Prostate gland (tissue), 2 donors: Measurements from ENCODE around the gene ARPC5. TPM values are rescaled to one million over a fixed set of nuclear protein-coding genes. Genes with fewer than 3 reads are reported as not detected.

Source experiments
- DNase-seq: peaks from one replicate; pipeline ENCODE4 v3.0.0-alpha.2; 2019; ENCODE audit warnings: low spot score
- H3K27ac ChIP-seq, 2 donors: fragments of 200-600 bp; sonication (generic); 2 replicates each; pipeline ENCODE4 v1.5.1; 2017 to 2019
- H3K27me3 ChIP-seq: fragments of 200-600 bp; sonication (generic); replicated peaks from 2 replicates; pipeline ENCODE4 v1.5.1; 2019; ENCODE audit not compliant: insufficient read depth
- H3K36me3 ChIP-seq, 2 donors: fragments of 200-600 bp; sonication (generic); 1 replicate in 1 of 2; 2 replicates in 1 of 2; pipeline versions ENCODE4 v1.5.1 to v1.8.1; 2017 to 2019
- H3K4me1 ChIP-seq: fragments of 200-600 bp; sonication (generic); replicated peaks from 2 replicates; pipeline ENCODE4 v1.5.1; 2019
- H3K4me3 ChIP-seq, 2 donors: fragments of 200-600 bp; sonication (generic); 2 replicates each; pipeline ENCODE4 v1.5.1; 2017 to 2019
- H3K9me3 ChIP-seq: fragments of 200-600 bp; sonication (generic); 2 replicates; pipeline ENCODE4 v1.5.1; 2017
- CTCF ChIP-seq, 4 experiments: fragments of 200-600 bp in 2 of 4; fragments of 450-650 bp in 2 of 4; sonication (generic) in 2 of 4; IDR thresholded peaks; 1 replicate in 3 of 4; 2 replicates in 1 of 4; pipeline ENCODE4 v1.5.1; 2016 to 2019; ENCODE audit warnings: antibody characterized with exemption in 4 of 4, mild to moderate bottlenecking in 2 of 4, moderate library complexity in 2 of 4
- POLR2A ChIP-seq: fragments of 450-650 bp; IDR thresholded peaks from one replicate; pipeline ENCODE4 v1.6.1; 2016; ENCODE audit warnings: antibody characterized with exemption, mild to moderate bottlenecking
- POLR2AphosphoS5 ChIP-seq: sonication (generic); formaldehyde crosslinking; IDR thresholded peaks from one replicate; pipeline ENCODE4 v1.6.1; 2017; ENCODE audit warnings: antibody characterized with exemption
- WGBS: methylation state at CpG from one replicate; pipeline ENCODE4 v1.1.5; 2018; 5-methylcytosine and 5-hydroxymethylcytosine counted together
- intact Hi-C: fragments of 100-400 bp; cut with DNase I; formaldehyde crosslinking; loops from one replicate; pipeline ENCODE4 v1.14.2; 2022
- total RNA-seq, 2 donors: library from RNA; depleted of rRNA; stranded (reverse); fragments of >200 nt; gene quantifications; one replicate each; pipeline ENCODE4 v1.1.0, GENCODE V29; 2016

Gene ARPC5
- total RNA-seq, 2 donors from 2014 or later: 62.9 to 92.8 TPM

DNA sequence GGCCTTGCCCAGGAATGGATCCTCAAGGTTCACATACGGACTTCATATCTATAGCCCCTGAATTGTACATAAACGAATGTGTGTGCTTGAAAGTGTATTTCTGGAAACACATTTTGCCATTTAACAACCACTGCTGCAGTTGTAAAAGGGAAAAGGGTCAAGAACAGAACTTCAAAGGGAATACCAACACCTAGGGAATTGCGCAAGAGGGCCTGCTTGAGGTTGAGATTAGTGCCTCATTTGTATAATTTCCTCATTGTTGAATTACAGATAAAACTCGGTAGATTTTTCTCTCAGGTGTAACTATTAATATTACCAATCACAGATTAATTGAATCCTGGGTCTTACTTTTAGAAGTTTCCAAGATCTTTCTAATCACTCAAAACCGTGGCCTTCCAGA is 51.4 kb downstream of the ARPC5 start:
- WGBS: 68% methylated on average over 5 of the region's 5 CpGs
- no peaks in the 10 kb centered on the region for H3K27me3 ChIP-seq
- DNase-seq: no peak
- intact Hi-C loops: no loop called here
- H3K36me3 ChIP-seq: no peaks in the 10 kb centered on the region
- no peaks in the 10 kb centered on the region for H3K9me3 ChIP-seq
- TF ChIP-seq CTCF (IDR thresholded peaks at IDR 0.05): no peak
- no peak for TF ChIP-seq POLR2AphosphoS5
- TF ChIP-seq POLR2A: no peak
- H3K27ac ChIP-seq: no peak overlapping the region
- H3K4me3 ChIP-seq: no peak overlapping the region
- no peaks in the 10 kb centered on the region for H3K4me1 ChIP-seq

GRCh38 chr1:183583466-183583865 is 52.1 kb downstream of the ARPC5 start:
- no peak overlapping the region for H3K27ac ChIP-seq
- intact Hi-C loops: no loop called here
- TF ChIP-seq POLR2AphosphoS5 (no peak), POLR2A (no peak), CTCF (IDR thresholded peaks at IDR 0.05) (no peak)
- H3K4me1 ChIP-seq: no peaks in the 10 kb centered on the region
- no peak overlapping the region for H3K4me3 ChIP-seq
- no peaks in the 10 kb centered on the region for H3K9me3 ChIP-seq
- no peaks in the 10 kb centered on the region for H3K27me3 ChIP-seq
- H3K36me3 ChIP-seq: no peaks in the 10 kb centered on the region
- no peak for DNase-seq
- WGBS: 84% methylated on average over 6 of the region's 6 CpGs

- intact Hi-C loops: no loop called here
- H3K27ac ChIP-seq: no peak overlapping the region
- no peaks in the 10 kb centered on the region for H3K9me3 ChIP-seq
- no peak for TF ChIP-seq CTCF (IDR thresholded peaks at IDR 0.05)
- TF ChIP-seq POLR2AphosphoS5: no peak
- no peak for TF ChIP-seq POLR2A
- no peaks in the 10 kb centered on the region for H3K27me3 ChIP-seq
- no peak overlapping the region for H3K4me3 ChIP-seq
- H3K4me1 ChIP-seq: no peaks in the 10 kb centered on the region
- WGBS: 82% methylated on average over 12 of the region's 12 CpGs
- H3K36me3 ChIP-seq: no peaks in the 10 kb centered on the region
- DNase-seq: no peak
These were observed 53.4 kb downstream of the ARPC5 start for GRCh38 chr1:183582021-183582713.

GRCh38 chr1:183580281-183580682 is 55.3 kb downstream of the ARPC5 start:
- 57% methylated on average over 8 of the region's 8 CpGs for WGBS
- Histone ChIP-seq H3K27ac (no peak overlapping the region), H3K36me3 (no peaks in the 10 kb centered on the region), H3K4me3 (no peak overlapping the region), H3K9me3 (no peaks in the 10 kb centered on the region), H3K4me1 (no peaks in the 10 kb centered on the region), H3K27me3 (no peaks in the 10 kb centered on the region)
- intact Hi-C loops: no loop called here
- no peak for DNase-seq
- no peak for TF ChIP-seq POLR2A
- TF ChIP-seq CTCF (IDR thresholded peaks at IDR 0.05): no peak
- TF ChIP-seq POLR2AphosphoS5: no peak

- H3K36me3 ChIP-seq: no peaks in the 10 kb centered on the region
- no peaks in the 10 kb centered on the region for H3K4me1 ChIP-seq
- H3K27ac ChIP-seq: no peak overlapping the region
- DNase-seq: no peak
- TF ChIP-seq POLR2A (no peak), CTCF (IDR thresholded peaks at IDR 0.05) (no peak), POLR2AphosphoS5 (no peak)
- H3K4me3 ChIP-seq: no peak overlapping the region
- intact Hi-C loops: no loop called here
- WGBS: 78% methylated on average over 2 of the region's 2 CpGs
- no peaks in the 10 kb centered on the region for H3K27me3 ChIP-seq
- H3K9me3 ChIP-seq: no peaks in the 10 kb centered on the region
These were observed 56.7 kb downstream of the ARPC5 start for GRCh38 chr1:183578856-183579255.
